ENCODE results near the gene DYRK1B. TPM values are rescaled to one million over a fixed set of nuclear protein-coding genes. Genes with fewer than 3 reads are reported as not detected.

The DYRK1B gene

DNA sequence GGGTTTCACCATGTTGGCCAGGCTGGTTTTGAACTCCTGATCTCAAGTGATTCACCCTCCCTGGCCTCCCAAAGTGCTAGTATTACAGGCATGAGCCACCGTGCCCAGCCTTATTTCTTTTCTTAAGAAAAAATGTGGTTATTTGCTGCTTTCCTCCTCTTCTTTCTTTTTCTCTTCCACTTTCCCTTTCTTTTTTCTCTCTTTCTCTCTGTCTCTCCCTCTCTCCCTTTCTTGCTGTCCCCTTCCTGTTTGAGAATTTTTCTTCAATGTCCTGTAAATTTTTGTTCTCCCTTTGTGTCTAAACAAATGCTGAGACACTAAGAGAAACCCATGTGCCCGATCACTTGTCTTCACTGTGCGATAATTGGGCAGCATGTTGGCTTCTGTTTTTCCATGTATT, 53.1 kb downstream of the DYRK1B start:
- Histone ChIP-seq H3K4me3 (ENCODE audit: low read length in 2 of 2) (no peak overlapping the region), H2BK120ac (ENCODE audit: low read depth, low read length) (no peak overlapping the region), H4K8ac (ENCODE audit: low read depth, low read length) (no peak overlapping the region), H3K27me3 (ENCODE audit: control insufficient read depth in 3 of 3, insufficient read depth in 3 of 3, low read depth in 1 of 3, low read length in 3 of 3) (peaks cover 0 to 32% (median 0%) of the 10 kb centered on the region in 3 experiments), H3K4ac (ENCODE audit: low read length) (no peak overlapping the region), H3K4me2 (ENCODE audit: insufficient read depth, low read length, poor library complexity, severe bottlenecking) (no peak overlapping the region), H3K27ac (replicated peaks; ENCODE audit: low read length) (no peak overlapping the region), H3K9ac (ENCODE audit: low read depth, low read length, poor library complexity) (no peak overlapping the region), H3K36me3 (replicated peaks in 1 of 2; ENCODE audit: control insufficient read depth in 2 of 2, insufficient read depth in 2 of 2, low read length in 2 of 2) (no peaks in the 10 kb centered on the region), H3K4me1 (ENCODE audit: control insufficient read depth in 2 of 2, insufficient read depth in 1 of 2, low read depth in 1 of 2, low read length in 2 of 2) (no peaks in the 10 kb centered on the region), H4K91ac (ENCODE audit: low read depth, low read length, poor library complexity) (no peak overlapping the region), H3K14ac (ENCODE audit: low read length) (no peak overlapping the region), H3K79me1 (ENCODE audit: low read depth, low read length) (no peaks in the 10 kb centered on the region), H3K23ac (ENCODE audit: low read depth, low read length, poor library complexity) (no peak overlapping the region), H2BK15ac (ENCODE audit: low read length) (no peak overlapping the region), H2BK12ac (ENCODE audit: low read length) (no peak overlapping the region), H3K18ac (ENCODE audit: low read length) (no peak overlapping the region), H2AK5ac (ENCODE audit: low read depth, low read length) (no peak overlapping the region), H2AFZ (ENCODE audit: low read length) (no peak overlapping the region), H2BK5ac (ENCODE audit: low read length) (no peak overlapping the region), H3K9me3 (replicated peaks in 1 of 2; ENCODE audit: control insufficient read depth in 2 of 2, insufficient read depth in 1 of 2, low read depth in 1 of 2, low read length in 2 of 2) (no peaks in the 10 kb centered on the region)
- DNase-seq (ENCODE audit: low spot score): no peak
- no CpG with 5 or more reads among the region's 3 CpGs for WGBS, 2 donors (ENCODE audit: extremely low coverage in 2 of 2, insufficient read length in 2 of 2, insufficient replicate concordance in 1 of 2)

DNA sequence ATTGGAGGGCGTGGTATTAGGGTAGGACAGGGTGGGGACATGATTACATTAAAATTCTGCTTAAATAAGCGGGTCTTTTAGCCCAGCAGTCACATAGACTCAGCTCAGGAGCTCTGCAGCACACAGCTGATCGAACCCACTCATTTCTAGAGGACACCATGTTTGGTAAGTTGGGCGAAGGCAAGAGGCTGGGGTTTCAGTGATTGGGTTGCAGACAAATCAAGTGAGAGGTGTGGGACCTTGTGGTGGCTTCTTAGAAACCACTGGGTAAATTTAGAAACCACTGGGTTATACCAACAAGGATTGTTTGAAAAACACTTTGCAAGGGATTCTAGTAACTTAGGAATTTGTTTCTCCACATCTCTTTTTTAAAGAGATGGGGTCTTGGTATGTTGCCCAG, 55.2 kb downstream of the DYRK1B start, which contains the start of gene LEUTX:
Gene LEUTX, plus strand, starts transcription at position 92 of the 400 bp plus-strand sequence. Its CDS starts 67 bp downstream, at position 159.
- no peak within 1 kb of the TSS for H3K9ac ChIP-seq (ENCODE audit: low read depth, low read length, poor library complexity)
- H3K79me1 ChIP-seq (ENCODE audit: low read depth, low read length): no peaks in the 10 kb centered on the region
- H3K36me3 ChIP-seq (replicated peaks in 1 of 2; ENCODE audit: control insufficient read depth in 2 of 2, insufficient read depth in 2 of 2, low read length in 2 of 2): no peaks in the 10 kb centered on the region
- WGBS, 2 donors (ENCODE audit: extremely low coverage in 2 of 2, insufficient read length in 2 of 2, insufficient replicate concordance in 1 of 2): no CpG with 5 or more reads among the region's 4 CpGs
- H2BK120ac ChIP-seq (ENCODE audit: low read depth, low read length): no peak within 1 kb of the TSS
- H3K18ac ChIP-seq (ENCODE audit: low read length): no peak within 1 kb of the TSS
- H3K23ac ChIP-seq (ENCODE audit: low read depth, low read length, poor library complexity): no peak within 1 kb of the TSS
- no peak within 1 kb of the TSS for H4K91ac ChIP-seq (ENCODE audit: low read depth, low read length, poor library complexity)
- H2BK15ac ChIP-seq (ENCODE audit: low read length): no peak within 1 kb of the TSS
- no peak within 1 kb of the TSS for H2AFZ ChIP-seq (ENCODE audit: low read length)
- H4K8ac ChIP-seq (ENCODE audit: low read depth, low read length): no peak within 1 kb of the TSS
- no peak within 1 kb of the TSS for H2AK5ac ChIP-seq (ENCODE audit: low read depth, low read length)
- H3K27me3 ChIP-seq (ENCODE audit: control insufficient read depth in 3 of 3, insufficient read depth in 3 of 3, low read depth in 1 of 3, low read length in 3 of 3): peaks cover 0 to 27% (median 0%) of the 10 kb centered on the region in 3 experiments
- no peak within 1 kb of the TSS for H3K4ac ChIP-seq (ENCODE audit: low read length)
- no peak within 1 kb of the TSS for H3K4me3 ChIP-seq (ENCODE audit: low read length in 2 of 2)
- no peak for DNase-seq (ENCODE audit: low spot score)
- no peak within 1 kb of the TSS for H3K27ac ChIP-seq (replicated peaks; ENCODE audit: low read length)
- no peaks in the 10 kb centered on the region for H3K9me3 ChIP-seq (replicated peaks in 1 of 2; ENCODE audit: control insufficient read depth in 2 of 2, insufficient read depth in 1 of 2, low read depth in 1 of 2, low read length in 2 of 2)
- H3K4me1 ChIP-seq (ENCODE audit: control insufficient read depth in 2 of 2, insufficient read depth in 1 of 2, low read depth in 1 of 2, low read length in 2 of 2): no peaks in the 10 kb centered on the region
- no peak within 1 kb of the TSS for H2BK12ac ChIP-seq (ENCODE audit: low read length)
- no peak within 1 kb of the TSS for H2BK5ac ChIP-seq (ENCODE audit: low read length)
- H3K14ac ChIP-seq (ENCODE audit: low read length): no peak within 1 kb of the TSS
- H3K4me2 ChIP-seq (ENCODE audit: insufficient read depth, low read length, poor library complexity, severe bottlenecking): no peak within 1 kb of the TSS

Small RNAs within 50 kb of the gene (small RNA-seq; reads per million reads assigned to genes)
- not detected for gene MIR6719 (ENCODE audit: insufficient read depth)
